Endodermal cell (in vitro differentiated cells): Measurements from ENCODE around the gene PLAC9. TPM values are rescaled to one million over a fixed set of nuclear protein-coding genes. Genes with fewer than 3 reads are reported as not detected.

Experiments
- DNase-seq: peaks from one replicate; pipeline ENCODE4 v3.0.0-alpha.2; 2017
- H3K27ac ChIP-seq: 2 replicates; pipeline ENCODE4 v1.5.1; 2013; ENCODE audit warnings: mild to moderate bottlenecking, low read depth, low read length, moderate library complexity
- H3K27me3 ChIP-seq: 2 replicates; pipeline ENCODE4 v1.6.1; 2013; ENCODE audit warnings: mild to moderate bottlenecking, low read length, moderate library complexity; ENCODE audit not compliant: insufficient read depth, control insufficient read depth, poor library complexity, severe bottlenecking
- H3K36me3 ChIP-seq: 2 replicates; pipeline ENCODE4 v1.7.0; 2013; ENCODE audit warnings: mild to moderate bottlenecking, low read length, moderate library complexity; ENCODE audit not compliant: control insufficient read depth, insufficient read depth
- H3K4me1 ChIP-seq: one replicate; pipeline ENCODE4 v1.7.0; 2013; ENCODE audit warnings: low read length; ENCODE audit not compliant: control insufficient read depth, insufficient read depth
- H3K4me3 ChIP-seq: 2 replicates; pipeline ENCODE4 v1.5.1; 2013; ENCODE audit warnings: mild to moderate bottlenecking, low read length, moderate library complexity
- H3K9ac ChIP-seq: 2 replicates; pipeline ENCODE4 v1.6.1; 2013; ENCODE audit warnings: mild to moderate bottlenecking, low read length, moderate library complexity; ENCODE audit not compliant: poor library complexity, severe bottlenecking; ENCODE audit errors: extremely low read depth
- H3K9me3 ChIP-seq: 2 replicates; pipeline ENCODE4 v1.6.1; 2013; ENCODE audit warnings: mild to moderate bottlenecking, low read length, moderate library complexity; ENCODE audit not compliant: control insufficient read depth
- H3K27ac Mint-ChIP-seq: 2 replicates; pipeline ENCODE4 v1.8.0; 2020; ENCODE audit warnings: mixed read lengths
- H3K27me3 Mint-ChIP-seq: 2 replicates; pipeline ENCODE4 v1.8.0; 2021; ENCODE audit warnings: mild to moderate bottlenecking, mixed read lengths; ENCODE audit not compliant: insufficient read depth
- H3K36me3 Mint-ChIP-seq: 2 replicates; pipeline ENCODE4 v1.8.0; 2020; ENCODE audit warnings: low read depth, mixed read lengths
- H3K4me1 Mint-ChIP-seq: 2 replicates; pipeline ENCODE4 v1.8.0; 2020; ENCODE audit warnings: mixed read lengths
- H3K4me3 Mint-ChIP-seq: 2 replicates; pipeline ENCODE4 v1.8.0; 2020; ENCODE audit warnings: mild to moderate bottlenecking, moderate library complexity, mixed read lengths
- H3K9me3 Mint-ChIP-seq: 2 replicates; pipeline ENCODE4 v1.8.0; 2020; ENCODE audit warnings: mild to moderate bottlenecking, mixed read lengths
- CTCF ChIP-seq: fragments of 200-600 bp; sonication (generic); conservative IDR thresholded peaks from 2 replicates; pipeline ENCODE4 v1.5.0; 2021; ENCODE audit warnings: antibody characterized with exemption, mild to moderate bottlenecking
- WGBS, 2 experiments: methylation state at CpG; one replicate each; pipeline versions ENCODE4 v1.1.5 to v1.1.7; 2013; ENCODE audit warnings: missing lambda C conversion rate in 2 of 2, mixed read lengths in 1 of 2; ENCODE audit not compliant: insufficient coverage in 1 of 2, insufficient read length in 1 of 2; 5-methylcytosine and 5-hydroxymethylcytosine counted together
- total RNA-seq, 2 donors: library from RNA; stranded (reverse); fragmentation: NEBNext Ultra II Directional in 1 of 2; extraction: Animal tissue kit (Norgen Biotek cat#: 25700) in 1 of 2; gene quantifications; 2 replicates in 1 of 2; 3 replicates in 1 of 2; pipeline ENCODE4 v1.2.1, GENCODE V29; 2021

Gene PLAC9
- total RNA-seq, 2 donors from 2014 or later, result 8.4 to 14.9 TPM

- H3K27me3 ChIP-seq, result no peaks in the 10 kb centered on the region
- 70 to 74% methylated on average over 2 to 4 of the region's 4 CpGs for WGBS, 2 experiments
- H3K4me3 Mint-ChIP-seq, result no peak overlapping the region
- H3K4me3 ChIP-seq, result no peak overlapping the region
- no peak overlapping the region for H3K27ac Mint-ChIP-seq
- DNase-seq, result no peak
- no peaks in the 10 kb centered on the region for H3K36me3 ChIP-seq
- H3K9me3 Mint-ChIP-seq, result no peaks in the 10 kb centered on the region
- TF ChIP-seq CTCF, result no peak
- no peaks in the 10 kb centered on the region for H3K9me3 ChIP-seq
- no peaks in the 10 kb centered on the region for H3K4me1 ChIP-seq
- peaks cover 4% of the 10 kb centered on the region for H3K27me3 Mint-ChIP-seq
- H3K27ac ChIP-seq, result no peak overlapping the region
- no peaks in the 10 kb centered on the region for H3K4me1 Mint-ChIP-seq
- H3K36me3 Mint-ChIP-seq, result no peaks in the 10 kb centered on the region
- H3K9ac ChIP-seq, result no peak overlapping the region
These were observed 13.9 kb upstream of the PLAC9 start for GRCh38 chr10:80118669-80119068.

GRCh38 chr10:80122110-80122710, 10.3 kb upstream of the PLAC9 start:
- H3K27ac ChIP-seq, result no peak overlapping the region
- DNase-seq, result no peak
- TF ChIP-seq CTCF, result no peak
- Mint-ChIP-seq H3K4me3 (no peak overlapping the region), H3K27ac (no peak overlapping the region), H3K36me3 (no peaks in the 10 kb centered on the region), H3K4me1 (no peaks in the 10 kb centered on the region), H3K27me3 (peaks cover 4% of the 10 kb centered on the region), H3K9me3 (no peaks in the 10 kb centered on the region)
- H3K9ac ChIP-seq, result no peak overlapping the region
- H3K9me3 ChIP-seq, result no peaks in the 10 kb centered on the region
- H3K4me3 ChIP-seq, result no peak overlapping the region
- H3K36me3 ChIP-seq, result no peaks in the 10 kb centered on the region
- no peaks in the 10 kb centered on the region for H3K4me1 ChIP-seq
- H3K27me3 ChIP-seq, result no peaks in the 10 kb centered on the region

GRCh38 chr10:80122746-80123145, 9.8 kb upstream of the PLAC9 start:
- no peak for DNase-seq
- Histone ChIP-seq H3K4me3 (no peak overlapping the region), H3K27me3 (no peaks in the 10 kb centered on the region), H3K27ac (no peak overlapping the region), H3K9me3 (no peaks in the 10 kb centered on the region), H3K36me3 (no peaks in the 10 kb centered on the region), H3K4me1 (no peaks in the 10 kb centered on the region), H3K9ac (no peak overlapping the region)
- 88 to 92% methylated on average over 2 of the region's 2 CpGs for WGBS, 2 experiments
- H3K9me3 Mint-ChIP-seq, result no peaks in the 10 kb centered on the region
- no peaks in the 10 kb centered on the region for H3K36me3 Mint-ChIP-seq
- H3K4me1 Mint-ChIP-seq, result no peaks in the 10 kb centered on the region
- TF ChIP-seq CTCF, result no peak
- no peak overlapping the region for H3K4me3 Mint-ChIP-seq
- peaks cover 4% of the 10 kb centered on the region for H3K27me3 Mint-ChIP-seq
- no peak overlapping the region for H3K27ac Mint-ChIP-seq
